ENCODE data around the gene GJB3.

DNA sequence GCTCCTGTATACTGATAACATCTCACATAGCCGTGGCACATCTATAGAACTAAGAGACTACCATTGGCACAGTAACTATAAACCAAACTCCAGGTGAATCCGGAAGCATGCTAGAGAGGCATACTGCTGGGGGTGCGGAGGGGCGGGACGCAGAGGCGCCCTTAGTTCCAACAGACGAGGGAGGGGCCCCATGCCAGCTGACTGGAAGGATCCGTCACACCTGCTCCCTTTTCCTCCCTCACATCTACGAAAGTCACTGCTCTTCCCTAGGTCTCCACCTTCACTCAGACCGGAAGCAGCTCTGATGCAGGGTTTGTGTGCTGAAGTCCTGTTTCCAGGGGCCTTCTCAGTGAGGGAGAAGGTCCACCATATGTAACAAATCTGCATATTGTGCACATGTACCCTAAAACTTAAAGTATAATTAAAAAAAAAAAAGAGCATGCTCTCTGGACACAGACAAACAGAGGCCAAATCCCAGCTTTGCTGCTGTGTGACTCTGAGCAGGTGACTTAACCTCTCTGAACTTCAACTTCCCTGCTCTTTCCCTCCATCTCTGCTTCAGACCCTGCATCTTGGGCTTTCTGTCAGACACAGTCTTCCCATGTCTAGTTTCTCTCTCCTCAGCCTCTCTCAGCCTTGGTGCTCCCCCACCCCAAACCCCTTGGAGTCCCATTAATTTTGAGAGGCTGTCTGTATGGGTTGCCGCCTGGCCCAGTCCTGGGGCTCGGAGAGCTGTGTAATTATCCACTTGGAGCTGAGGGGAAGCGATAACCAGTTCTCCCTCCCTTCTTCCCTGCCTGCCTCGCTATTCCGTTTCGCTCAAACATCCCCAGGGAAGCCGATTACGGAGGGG is 34.0 kb upstream of the GJB3 start:
- TF ChIP-seq RAD21 (IDR thresholded peaks at IDR 0.05; ENCODE audit: low read depth) (no peak), ZBTB7A (IDR thresholded peaks at IDR 0.05; ENCODE audit: low read depth) (no peak), CEBPB (IDR thresholded peaks at IDR 0.05) (no peak), YY1 (IDR thresholded peaks at IDR 0.05; ENCODE audit: low read depth) (no peak), CREB1 (IDR thresholded peaks at IDR 0.05; ENCODE audit: low read depth) (no peak)
- TF ChIP-seq, protein P1, sequence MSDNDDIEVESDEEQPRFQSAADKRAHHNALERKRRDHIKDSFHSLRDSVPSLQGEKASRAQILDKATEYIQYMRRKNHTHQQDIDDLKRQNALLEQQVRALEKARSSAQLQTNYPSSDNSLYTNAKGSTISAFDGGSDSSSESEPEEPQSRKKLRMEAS (IDR thresholded peaks at IDR 0.05), result no peak
